OCI-LY1 (cell line): ENCODE data around the gene IDE.

ENCODE experiments used
- CTCF ChIP-seq: fragments of 200-600 bp; sonication (generic), shearing (Covaris generic); IDR thresholded peaks from 2 replicates; pipeline ENCODE4 v1.5.1; 2017; ENCODE audit warnings: mild to moderate bottlenecking, antibody characterized with exemption, low read length, moderate library complexity, mixed read lengths
- EZH2 ChIP-seq: fragments of 200-600 bp; sonication (generic), shearing (Covaris generic); IDR thresholded peaks from 2 replicates; pipeline ENCODE4 v1.8.0; 2017; ENCODE audit warnings: borderline replicate concordance, mixed run types, mild to moderate bottlenecking, antibody characterized with exemption, low read length, moderate library complexity, mixed read lengths

GRCh38 chr10:92410501-92410900, 163.4 kb downstream of the IDE start:
- no peak for TF ChIP-seq CTCF
- no peak for TF ChIP-seq EZH2
